ENCODE results near the gene ARX.

- TF ChIP-seq CTCF (IDR thresholded peaks at IDR 0.05): no peak
- no peak for TF ChIP-seq POLR2A (IDR thresholded peaks at IDR 0.05)
These were observed 9.8 kb upstream of the ARX start for GRCh38 chrX:25025615-25026014.

All from testis (tissue), 2 donors.